ENCODE measurements around the gene PEX11B. TPM values are rescaled to one million over a fixed set of nuclear protein-coding genes. Genes with fewer than 3 reads are reported as not detected.

Gene PEX11B, protein sequence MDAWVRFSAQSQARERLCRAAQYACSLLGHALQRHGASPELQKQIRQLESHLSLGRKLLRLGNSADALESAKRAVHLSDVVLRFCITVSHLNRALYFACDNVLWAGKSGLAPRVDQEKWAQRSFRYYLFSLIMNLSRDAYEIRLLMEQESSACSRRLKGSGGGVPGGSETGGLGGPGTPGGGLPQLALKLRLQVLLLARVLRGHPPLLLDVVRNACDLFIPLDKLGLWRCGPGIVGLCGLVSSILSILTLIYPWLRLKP
- polyA plus RNA-seq: 33.6 TPM
- long read RNA-seq, donor 1, transcript PEX11B-201 (4 exons, 1,740 nt): major isoform, 11 of 11 reads
- long read RNA-seq, donor 1, partial matches to known transcripts: 0 of 11 reads
- long read RNA-seq, donor 1, other reads (novel, unspliced or antisense): 0 of 11 reads
- long read RNA-seq, donor 2, transcript PEX11B-201 (4 exons, 1,740 nt): major isoform, 13 of 13 reads
- long read RNA-seq, donor 2, partial matches to known transcripts: 0 of 13 reads
- long read RNA-seq, donor 2, other reads (novel, unspliced or antisense): 0 of 13 reads
- long read RNA-seq, donor 3: 0 reads
- long read RNA-seq, donor 4: 0 reads
- long read RNA-seq, donor 5, transcript PEX11B-201 (4 exons, 1,740 nt): major isoform, 13 of 13 reads
- long read RNA-seq, donor 5, partial matches to known transcripts: 0 of 13 reads
- long read RNA-seq, donor 5, other reads (novel, unspliced or antisense): 0 of 13 reads
- long read RNA-seq, donor 6, transcript PEX11B-201 (4 exons, 1,740 nt): major isoform, 15 of 32 reads
- long read RNA-seq, donor 6, partial matches to known transcripts: 17 of 32 reads
- long read RNA-seq, donor 6, other reads (novel, unspliced or antisense): 0 of 32 reads
- long read RNA-seq, donor 7, transcript PEX11B-201 (4 exons, 1,740 nt): major isoform, 14 of 14 reads
- long read RNA-seq, donor 7, partial matches to known transcripts: 0 of 14 reads
- long read RNA-seq, donor 7, other reads (novel, unspliced or antisense): 0 of 14 reads
- long read RNA-seq, donor 8, transcript PEX11B-201 (4 exons, 1,740 nt): major isoform, 21 of 21 reads
- long read RNA-seq, donor 8, partial matches to known transcripts: 0 of 21 reads
- long read RNA-seq, donor 8, other reads (novel, unspliced or antisense): 0 of 21 reads
- long read RNA-seq, donor 9, transcript PEX11B-201 (4 exons, 1,740 nt): major isoform, 13 of 35 reads
- long read RNA-seq, donor 9, partial matches to known transcripts: 16 of 35 reads
- long read RNA-seq, donor 9, other reads (novel, unspliced or antisense): 6 of 35 reads
- long read RNA-seq, donor 10, transcript PEX11B-201 (4 exons, 1,740 nt): major isoform, 16 of 27 reads
- long read RNA-seq, donor 10, partial matches to known transcripts: 11 of 27 reads
- long read RNA-seq, donor 10, other reads (novel, unspliced or antisense): 0 of 27 reads
- long read RNA-seq, donor 11, transcript PEX11B-201 (4 exons, 1,740 nt): major isoform, 12 of 12 reads
- long read RNA-seq, donor 11, partial matches to known transcripts: 0 of 12 reads
- long read RNA-seq, donor 11, other reads (novel, unspliced or antisense): 0 of 12 reads

DNA sequence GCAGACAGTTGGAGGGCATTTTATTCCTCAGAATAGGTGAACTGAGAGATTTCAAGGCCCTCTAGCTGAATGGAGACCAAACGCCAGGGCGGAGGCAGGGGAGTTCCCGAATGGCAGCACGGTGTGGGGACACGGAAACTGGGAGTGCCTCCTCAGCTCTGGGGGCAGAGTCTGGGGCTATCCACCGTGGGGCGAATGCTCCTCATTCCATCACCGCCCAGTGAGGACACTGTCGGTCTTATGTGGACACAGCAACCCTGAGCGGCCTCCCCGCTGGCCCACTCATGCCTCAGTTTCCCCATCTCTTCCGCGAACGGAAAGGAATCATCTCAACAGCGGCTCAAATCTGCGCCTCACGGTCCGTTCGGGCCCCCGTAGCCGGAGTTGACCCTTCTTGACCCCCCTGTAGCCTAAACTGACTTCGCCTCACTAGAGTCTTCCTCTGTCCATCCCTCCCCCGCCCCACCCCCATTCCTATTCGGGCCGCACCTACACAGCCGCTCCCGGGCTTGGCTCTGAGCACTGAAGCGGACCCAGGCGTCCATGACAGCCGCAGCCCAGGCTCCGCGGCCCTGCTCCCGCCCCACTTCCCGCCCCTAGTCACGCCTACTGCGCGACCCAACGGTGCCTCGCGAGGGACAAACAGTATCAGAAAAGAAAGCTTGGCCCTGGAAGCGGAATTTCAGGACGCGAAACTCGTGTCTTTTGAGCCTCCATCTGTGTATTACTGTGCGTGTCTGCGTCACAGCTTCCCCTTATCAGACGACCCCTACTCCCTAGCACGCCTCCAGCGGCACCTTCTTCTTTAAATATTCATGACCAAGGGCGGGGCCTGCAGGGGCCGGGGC is at the start of gene PEX11B:
PEX11B (minus strand) TSS at position 574 of the 848 bp plus-strand sequence; CDS start at position 545, 29 bp downstream.
- H3K27ac ChIP-seq (ENCODE audit: low read length): peak within 1 kb of the TSS; percentile 91
- peak within 1 kb of the TSS; percentile 88 for H3K4me3 ChIP-seq (ENCODE audit: low read length)
- H3K27me3 ChIP-seq (ENCODE audit: control insufficient read depth, insufficient read depth, low read length): no peaks in the 10 kb centered on the region
- no CpG with 5 or more reads among the region's 51 CpGs for WGBS (ENCODE audit: insufficient coverage, low lambda C conversion rate)
- DNase-seq: peak; percentile 88 to 96
- H3K36me3 ChIP-seq (ENCODE audit: control insufficient read depth, insufficient read depth, low read length): peaks cover 16% of the 10 kb centered on the region
- H3K4me1 ChIP-seq (ENCODE audit: control insufficient read depth, insufficient read depth, low read length): peaks cover 9% of the 10 kb centered on the region
- no peaks in the 10 kb centered on the region for H3K9me3 ChIP-seq (ENCODE audit: control insufficient read depth, low read depth, low read length)

DNA sequence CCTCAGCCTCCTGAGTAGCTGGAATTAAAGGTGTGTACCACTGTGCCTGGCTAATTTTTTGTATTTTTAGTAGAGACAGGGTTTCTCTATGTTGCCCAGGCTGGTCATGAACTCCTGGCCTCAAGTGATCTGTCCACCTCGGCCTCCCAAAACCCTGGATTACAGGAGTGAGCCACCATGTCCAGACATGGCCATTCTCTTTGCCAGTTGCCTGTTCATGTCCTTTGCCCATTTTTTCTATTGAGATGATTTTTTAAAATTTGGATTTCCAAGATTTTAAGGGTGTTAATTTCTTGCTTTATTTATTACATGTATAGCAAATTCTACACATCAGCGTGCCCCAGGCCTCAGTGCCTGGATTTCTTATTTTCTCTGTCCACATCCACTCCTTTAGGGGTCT is 48.8 kb upstream of the PEX11B start:
- WGBS (ENCODE audit: insufficient coverage, low lambda C conversion rate): 88% methylated on average over 1 of the region's 2 CpGs
- H3K4me1 ChIP-seq (ENCODE audit: control insufficient read depth, insufficient read depth, low read length): peaks cover 17% of the 10 kb centered on the region
- no peaks in the 10 kb centered on the region for H3K36me3 ChIP-seq (ENCODE audit: control insufficient read depth, insufficient read depth, low read length)
- H3K27me3 ChIP-seq (ENCODE audit: control insufficient read depth, insufficient read depth, low read length): peaks cover 17% of the 10 kb centered on the region
- no peak overlapping the region for H3K4me3 ChIP-seq (ENCODE audit: low read length)
- no peak for DNase-seq
- no peaks in the 10 kb centered on the region for H3K9me3 ChIP-seq (ENCODE audit: control insufficient read depth, low read depth, low read length)
- H3K27ac ChIP-seq (ENCODE audit: low read length): no peak overlapping the region

GRCh38 chr1:145965119-145965744 is 46.7 kb upstream of the PEX11B start:
- H3K9me3 ChIP-seq (ENCODE audit: control insufficient read depth, low read depth, low read length): peaks cover 2% of the 10 kb centered on the region
- H3K27ac ChIP-seq (ENCODE audit: low read length): peak overlapping the region; percentile 75
- WGBS (ENCODE audit: insufficient coverage, low lambda C conversion rate): 0% methylated on average over 1 of the region's 5 CpGs
- peaks cover 34% of the 10 kb centered on the region for H3K4me1 ChIP-seq (ENCODE audit: control insufficient read depth, insufficient read depth, low read length)
- H3K36me3 ChIP-seq (ENCODE audit: control insufficient read depth, insufficient read depth, low read length): no peaks in the 10 kb centered on the region
- peak overlapping the region; percentile 84 for H3K4me3 ChIP-seq (ENCODE audit: low read length)
- peaks cover 37% of the 10 kb centered on the region for H3K27me3 ChIP-seq (ENCODE audit: control insufficient read depth, insufficient read depth, low read length)
- no peak for DNase-seq

GRCh38 chr1:145964328-145965118 is 46.0 kb upstream of the PEX11B start, which contains the start of the genes ANKRD34A and POLR3GL:
Gene ANKRD34A (minus strand): TSS chr1:145964575. CDS start chr1:145961759, 2,816 bp downstream.
Gene POLR3GL (plus strand): TSS chr1:145964690. CDS start chr1:145974866, 10,176 bp downstream.
- Histone ChIP-seq H3K27me3 (ENCODE audit: control insufficient read depth, insufficient read depth, low read length) (peaks cover 44% of the 10 kb centered on the region), H3K36me3 (ENCODE audit: control insufficient read depth, insufficient read depth, low read length) (no peaks in the 10 kb centered on the region), H3K4me3 (ENCODE audit: low read length) (peak within 1 kb of the TSS; percentile 84), H3K9me3 (ENCODE audit: control insufficient read depth, low read depth, low read length) (peaks cover 2% of the 10 kb centered on the region), H3K4me1 (ENCODE audit: control insufficient read depth, insufficient read depth, low read length) (peaks cover 34% of the 10 kb centered on the region), H3K27ac (ENCODE audit: low read length) (peak within 1 kb of the TSS; percentile 75)
- DNase-seq: peak; percentile 92 to 96
- WGBS (ENCODE audit: insufficient coverage, low lambda C conversion rate): 0% methylated on average over 5 of the region's 37 CpGs

DNA sequence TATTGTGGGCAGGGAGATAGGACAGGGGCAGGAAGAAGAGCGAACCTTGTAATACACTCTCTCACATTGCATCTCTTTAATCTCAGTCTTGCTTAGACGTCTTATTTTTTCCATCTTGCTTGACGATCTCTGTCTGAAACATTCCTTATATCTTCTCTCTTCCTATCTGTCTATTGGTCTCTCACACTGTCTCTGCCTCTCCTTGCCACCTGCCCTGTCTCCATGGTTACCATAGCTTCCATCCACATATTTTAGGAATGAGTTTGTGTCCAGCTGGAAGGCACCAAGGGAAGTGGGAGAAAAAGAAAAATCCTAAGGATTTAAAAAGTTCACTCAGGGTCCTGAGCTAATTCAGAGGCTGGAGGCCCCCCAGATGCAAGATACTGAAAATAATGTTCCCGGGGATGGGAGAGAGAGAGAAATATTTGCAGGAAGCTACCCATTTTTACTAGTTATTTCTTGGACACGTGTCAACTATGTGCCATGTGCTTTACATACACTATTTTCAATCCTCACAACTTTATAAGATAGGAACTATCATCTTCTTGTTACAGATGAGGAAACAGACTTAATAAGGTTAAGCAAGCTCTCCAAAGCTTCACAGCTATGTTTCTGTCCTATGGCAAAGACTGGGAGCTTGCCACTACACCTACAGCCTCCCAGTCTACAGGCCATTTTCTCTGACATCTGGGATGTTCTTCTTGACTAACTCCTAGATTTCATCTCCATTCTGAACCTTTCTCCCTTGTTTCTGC is 44.9 kb upstream of the PEX11B start:
- H3K4me3 ChIP-seq (ENCODE audit: low read length): no peak overlapping the region
- H3K9me3 ChIP-seq (ENCODE audit: control insufficient read depth, low read depth, low read length): peaks cover 2% of the 10 kb centered on the region
- DNase-seq: no peak
- 33% methylated on average over 1 of the region's 5 CpGs for WGBS (ENCODE audit: insufficient coverage, low lambda C conversion rate)
- peak overlapping the region; percentile 75 for H3K27ac ChIP-seq (ENCODE audit: low read length)
- peaks cover 34% of the 10 kb centered on the region for H3K4me1 ChIP-seq (ENCODE audit: control insufficient read depth, insufficient read depth, low read length)
- no peaks in the 10 kb centered on the region for H3K36me3 ChIP-seq (ENCODE audit: control insufficient read depth, insufficient read depth, low read length)
- peaks cover 54% of the 10 kb centered on the region for H3K27me3 ChIP-seq (ENCODE audit: control insufficient read depth, insufficient read depth, low read length)

DNA sequence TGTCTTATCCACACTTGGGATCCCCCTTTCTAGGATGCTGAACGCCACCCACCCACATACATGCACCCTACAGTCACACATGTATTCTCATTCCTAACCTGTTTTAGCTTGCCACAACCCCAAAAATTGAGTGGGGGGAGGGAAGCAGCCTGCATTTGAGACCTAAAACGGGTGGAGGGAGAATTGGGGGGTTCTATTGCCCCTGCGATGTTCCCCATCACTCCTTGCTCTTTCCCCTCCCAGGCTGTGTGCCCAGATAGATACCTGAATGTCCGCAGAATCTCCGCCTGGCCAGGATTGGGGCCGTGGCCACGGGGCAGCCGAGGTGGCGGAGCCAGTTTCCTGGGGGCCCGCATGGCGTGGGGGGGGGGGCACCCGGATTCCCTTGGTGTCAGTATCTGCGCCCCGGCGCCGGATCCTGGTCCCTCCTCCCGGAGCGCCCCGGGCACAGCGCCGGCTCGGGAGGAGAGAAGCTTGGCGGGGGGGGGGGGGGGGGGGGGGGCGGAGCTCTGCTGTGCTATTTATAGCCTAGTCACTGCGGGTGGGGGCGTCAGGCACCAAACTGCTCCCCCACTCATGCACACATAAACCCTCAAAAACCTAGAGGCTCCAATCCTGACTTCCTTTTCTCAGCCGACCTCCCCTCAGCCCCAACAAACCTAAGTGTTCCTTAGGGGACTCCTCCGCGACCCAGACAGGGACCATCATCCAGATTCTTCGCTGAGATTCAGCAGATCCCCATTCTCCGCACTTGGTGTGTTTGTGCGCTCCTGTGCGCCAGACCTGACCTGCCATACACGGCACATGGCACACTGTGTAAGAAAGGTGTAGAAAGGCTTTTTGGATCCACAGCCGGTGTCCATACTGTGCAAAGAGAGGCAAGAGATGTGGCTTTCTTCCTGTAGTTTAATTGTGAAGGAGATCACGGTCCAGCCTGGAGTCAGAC is 43.9 kb upstream of the PEX11B start:
- peak in 1 of 2 donors; percentile 29 for DNase-seq
- Histone ChIP-seq H3K4me1 (ENCODE audit: control insufficient read depth, insufficient read depth, low read length) (peaks cover 34% of the 10 kb centered on the region), H3K36me3 (ENCODE audit: control insufficient read depth, insufficient read depth, low read length) (no peaks in the 10 kb centered on the region), H3K4me3 (ENCODE audit: low read length) (peak overlapping the region; percentile 65), H3K9me3 (ENCODE audit: control insufficient read depth, low read depth, low read length) (peaks cover 2% of the 10 kb centered on the region), H3K27me3 (ENCODE audit: control insufficient read depth, insufficient read depth, low read length) (peaks cover 55% of the 10 kb centered on the region), H3K27ac (ENCODE audit: low read length) (peak overlapping the region; percentile 24)
- WGBS (ENCODE audit: insufficient coverage, low lambda C conversion rate): no CpG with 5 or more reads among the region's 36 CpGs

DNA sequence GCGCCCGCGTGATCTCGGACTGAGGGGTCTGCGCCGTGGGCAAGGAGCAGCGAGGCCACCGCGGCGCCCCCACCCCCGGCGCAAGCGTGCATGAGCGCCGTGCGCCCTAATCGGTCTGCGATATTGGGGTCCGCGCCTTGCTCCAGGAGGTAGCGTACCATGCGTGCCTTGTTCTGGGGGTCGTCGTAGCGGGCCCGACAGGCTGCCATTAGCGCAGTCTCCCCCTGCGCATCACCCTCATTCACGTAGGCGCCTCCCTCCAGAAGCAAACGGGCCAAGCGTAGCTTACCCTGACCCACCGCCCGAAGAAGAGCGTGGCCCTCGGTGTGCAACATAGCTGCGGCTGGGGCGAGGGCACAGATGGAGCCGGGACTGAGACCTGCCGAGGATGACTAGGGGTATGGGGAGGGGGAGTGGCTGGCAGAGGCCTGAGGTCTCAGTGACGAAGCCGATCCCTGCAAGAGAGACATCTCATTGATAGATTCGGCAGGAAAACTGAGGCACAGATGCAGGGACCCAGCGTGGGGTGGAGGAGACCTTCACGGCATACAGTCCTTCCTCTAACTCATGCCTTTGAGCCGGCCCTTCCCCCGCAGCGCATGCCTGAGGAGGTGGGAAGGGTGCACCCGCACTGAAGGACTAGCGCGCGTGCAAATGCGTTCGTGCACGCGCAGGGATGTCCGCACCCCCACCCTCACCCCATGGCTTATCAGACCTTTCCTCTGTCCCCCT is 43.1 kb upstream of the PEX11B start:
- Histone ChIP-seq H3K9me3 (ENCODE audit: control insufficient read depth, low read depth, low read length) (peaks cover 2% of the 10 kb centered on the region), H3K27me3 (ENCODE audit: control insufficient read depth, insufficient read depth, low read length) (peaks cover 57% of the 10 kb centered on the region), H3K4me3 (ENCODE audit: low read length) (peak overlapping the region; percentile 65), H3K36me3 (ENCODE audit: control insufficient read depth, insufficient read depth, low read length) (no peaks in the 10 kb centered on the region), H3K4me1 (ENCODE audit: control insufficient read depth, insufficient read depth, low read length) (peaks cover 34% of the 10 kb centered on the region), H3K27ac (ENCODE audit: low read length) (no peak overlapping the region)
- no CpG with 5 or more reads among the region's 57 CpGs for WGBS (ENCODE audit: insufficient coverage, low lambda C conversion rate)
- DNase-seq: peak; percentile 23 to 48
